Esophagus (tissue), 2 donors: ENCODE data around the gene HDAC8. TPM values are rescaled to one million over a fixed set of nuclear protein-coding genes. Genes with fewer than 3 reads are reported as not detected.
"Not testable (repeated sequence)": the region's sequence is repeated elsewhere in the genome, so short reads cannot be mapped to it uniquely, and the experiment has no call there.

Experiments
- H3K27ac ChIP-seq, 2 donors: one replicate each; pipeline ENCODE4 v1.5.1; 2013; ENCODE audit warnings: low read depth in 2 of 2, mild to moderate bottlenecking in 2 of 2, inconsistent platforms in 1 of 2, low read length in 1 of 2, moderate library complexity in 1 of 2
- H3K27me3 ChIP-seq, 2 donors: one replicate each; pipeline ENCODE4 v1.6.1; 2013; ENCODE audit warnings: low read length in 2 of 2, control low read depth in 1 of 2, mild to moderate bottlenecking in 1 of 2; ENCODE audit not compliant: insufficient read depth in 2 of 2, control insufficient read depth in 1 of 2
- H3K36me3 ChIP-seq, 2 donors: one replicate each; pipeline ENCODE4 v1.6.1; 2013; ENCODE audit warnings: low read length in 1 of 2; ENCODE audit not compliant: control insufficient read depth in 2 of 2, insufficient read depth in 2 of 2
- H3K4me1 ChIP-seq, 2 donors: one replicate each; pipeline ENCODE4 v1.6.1; 2013; ENCODE audit warnings: low read length in 1 of 2; ENCODE audit not compliant: control insufficient read depth in 2 of 2, insufficient read depth in 2 of 2
- H3K4me3 ChIP-seq, 2 donors: one replicate each; pipeline ENCODE4 v1.5.1; 2013; ENCODE audit warnings: low read length in 2 of 2, mild to moderate bottlenecking in 2 of 2, low read depth in 1 of 2, moderate library complexity in 1 of 2
- H3K9me3 ChIP-seq, 2 donors: one replicate each; pipeline ENCODE4 v1.6.1; 2013; ENCODE audit warnings: mild to moderate bottlenecking in 2 of 2, low read depth in 1 of 2, low read length in 1 of 2, moderate library complexity in 1 of 2; ENCODE audit not compliant: control insufficient read depth in 2 of 2, insufficient read depth in 1 of 2
- WGBS, 2 donors: extraction: QIAGEN DNeasy Blood & Tissue Kit; methylation state at CpG; one replicate each; pipeline ENCODE4 v1.1.7; 2013; 5-methylcytosine and 5-hydroxymethylcytosine counted together
- polyA plus RNA-seq, 2 donors: library from polyadenylated mRNA; stranded (reverse); fragments of 200-250 nt; gene quantifications; one replicate each; pipeline ENCODE4 v1.2.3, GENCODE V29; 2013
- donor health status: healthy with polysubstance abuse.
- donor health status: Bipolar disorder and iron deficiency.

The HDAC8 gene
- polyA plus RNA-seq = 10 to 100 TPM; 13.9 to 31.1 TPM

DNA sequence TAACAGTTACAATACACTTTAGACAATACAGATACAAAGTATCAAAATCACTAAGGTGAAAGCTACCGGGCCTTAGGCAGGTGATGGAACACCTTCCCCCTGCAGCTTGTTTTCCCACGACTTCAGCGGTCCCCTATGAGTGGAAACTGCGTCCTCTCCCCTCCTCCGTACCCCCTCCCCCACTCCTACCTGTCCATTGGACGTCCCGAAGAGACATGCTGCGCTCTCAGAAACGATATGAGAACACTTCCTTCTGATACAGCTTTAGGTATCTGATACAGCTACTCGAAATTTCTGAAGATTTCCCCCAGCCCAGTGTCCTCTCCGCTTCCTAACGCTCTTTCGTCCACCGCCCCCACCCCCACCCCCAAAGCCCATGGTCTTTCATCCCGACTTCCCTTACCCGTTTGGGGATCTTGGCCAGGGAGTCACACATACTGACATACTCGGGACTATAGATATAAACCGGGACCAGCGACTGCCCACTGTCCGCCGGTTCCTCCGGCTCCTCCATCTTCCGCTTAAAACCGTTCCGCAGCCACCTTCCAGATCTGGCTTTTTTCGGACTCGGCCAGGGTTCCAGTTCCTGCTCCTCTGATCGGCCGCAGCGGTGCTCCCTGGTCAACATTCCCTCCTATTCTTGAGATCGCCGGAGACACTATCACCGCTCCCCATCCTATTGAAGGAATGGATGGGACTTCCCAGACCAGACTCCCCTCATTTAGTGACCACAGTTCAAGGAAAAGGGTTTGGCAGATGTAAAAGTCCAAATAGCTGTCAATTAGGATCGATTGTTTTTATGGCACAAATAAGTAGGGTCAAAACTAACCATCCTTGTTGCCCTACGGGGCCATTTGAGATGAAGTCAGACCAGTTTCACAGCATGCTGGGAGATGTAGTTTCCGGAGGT is at the start of gene HDAC8:
Gene HDAC8 (minus strand): TSS at position 596 of the 910 bp plus-strand sequence. CDS start 82 bp downstream, at position 514.
- peak within 1 kb of the TSS; percentile 66 to 69 for H3K4me3 ChIP-seq
- no peaks in the 10 kb centered on the region for H3K9me3 ChIP-seq
- WGBS, 2 donors = 0 to 26% methylated on average over 36 of the region's 36 CpGs
- H3K27me3 ChIP-seq = no peaks in the 10 kb centered on the region
- no peaks in the 10 kb centered on the region for H3K4me1 ChIP-seq
- H3K27ac ChIP-seq = peak within 1 kb of the TSS; percentile 15 to 52
- H3K36me3 ChIP-seq = peaks cover 0 to 4% of the 10 kb centered on the region in 2 donors

DNA sequence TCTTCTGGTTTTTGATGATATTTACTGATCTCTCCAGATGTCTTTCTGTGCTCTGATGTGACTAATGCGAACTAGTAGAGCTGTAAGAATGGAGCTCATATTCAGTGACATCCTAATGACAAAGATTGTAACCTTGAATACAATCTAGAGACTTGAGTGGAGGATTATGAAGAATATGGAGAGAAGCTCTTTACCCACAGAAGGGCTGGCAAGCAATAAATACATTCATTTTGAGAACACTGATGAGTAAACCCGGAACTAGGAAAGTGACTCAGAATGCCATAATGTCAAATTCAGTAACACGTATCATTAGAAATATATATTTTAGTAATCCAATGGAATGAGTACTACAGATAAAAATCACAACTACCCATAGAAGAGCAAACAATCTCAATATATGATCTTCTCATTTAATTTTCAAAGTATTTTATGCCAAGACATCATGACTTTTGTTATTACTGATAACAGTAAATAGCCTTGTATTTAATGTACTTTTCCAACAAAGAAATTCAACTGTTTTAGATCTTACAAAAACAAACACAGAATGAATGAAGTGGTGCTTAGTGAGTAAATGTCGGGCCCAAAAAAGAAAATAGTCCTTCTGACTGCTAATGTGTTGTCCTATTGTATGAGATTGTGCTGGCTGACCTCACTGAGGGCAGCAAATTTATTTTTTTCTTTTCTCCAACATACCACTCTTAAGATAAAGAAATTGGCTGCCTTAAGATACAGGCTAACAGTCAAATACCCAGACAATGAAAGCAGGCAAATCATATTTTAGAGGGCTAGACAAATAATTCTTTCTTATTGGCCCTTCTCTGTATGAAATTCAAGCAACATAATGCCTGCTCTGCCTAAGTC is 49.2 kb upstream of the HDAC8 start:
- no peaks in the 10 kb centered on the region for H3K4me1 ChIP-seq
- H3K27ac ChIP-seq = no peak overlapping the region

GRCh38 chrX:72621163-72621562 is 48.5 kb upstream of the HDAC8 start:
- peak overlapping the region in 1 of 2 donors; percentile 64 for H3K27ac ChIP-seq

More for the DNA sequence above, 49.2 kb upstream of the HDAC8 start:
- no peaks in the 10 kb centered on the region for H3K9me3 ChIP-seq
- H3K36me3 ChIP-seq = no peaks in the 10 kb centered on the region
- WGBS, 2 donors = 49 to 58% methylated on average over 4 of the region's 4 CpGs
- no peaks in the 10 kb centered on the region for H3K27me3 ChIP-seq
- H3K4me3 ChIP-seq = no peak overlapping the region

GRCh38 chrX:72620550-72621145 is 48.0 kb upstream of the HDAC8 start:
- Histone ChIP-seq H3K27me3 (no peaks in the 10 kb centered on the region), H3K4me1 (no peaks in the 10 kb centered on the region), H3K36me3 (no peaks in the 10 kb centered on the region), H3K27ac (peak overlapping the region; percentile 6 to 64), H3K9me3 (no peaks in the 10 kb centered on the region), H3K4me3 (no peak overlapping the region)
- WGBS, 2 donors = 38 to 44% methylated on average over 9 of the region's 9 CpGs

More at GRCh38 chrX:72621163-72621562, 48.5 kb upstream of the HDAC8 start:
- Histone ChIP-seq H3K4me3 (no peak overlapping the region), H3K4me1 (no peaks in the 10 kb centered on the region), H3K36me3 (no peaks in the 10 kb centered on the region), H3K27me3 (no peaks in the 10 kb centered on the region), H3K9me3 (no peaks in the 10 kb centered on the region)
- 31 to 50% methylated on average over 1 of the region's 1 CpG for WGBS, 2 donors

GRCh38 chrX:72609313-72609712 is 36.7 kb upstream of the HDAC8 start:
- H3K4me1 ChIP-seq = no peaks in the 10 kb centered on the region

DNA sequence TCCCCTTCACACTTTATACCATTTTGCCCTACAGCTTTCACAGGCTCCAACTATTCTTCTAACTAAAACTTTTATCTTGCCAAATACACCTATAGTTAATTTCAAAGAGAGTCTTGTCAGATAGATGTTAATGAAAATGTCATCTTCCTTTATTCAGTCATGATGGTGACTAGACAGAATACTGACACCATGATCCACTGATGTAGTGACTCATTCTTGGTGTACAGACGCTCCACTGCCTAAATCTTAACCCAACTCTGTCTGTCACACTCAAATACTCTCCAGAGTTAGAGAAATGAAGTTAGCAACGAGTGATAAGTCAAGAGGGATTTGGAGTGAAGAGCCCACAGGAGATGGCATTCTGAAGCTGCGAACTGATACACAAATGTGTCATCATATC is 32.1 kb upstream of the HDAC8 start:
- 67 to 80% methylated on average over 3 of the region's 3 CpGs for WGBS, 2 donors
- no peaks in the 10 kb centered on the region for H3K4me1 ChIP-seq
- no peak overlapping the region for H3K27ac ChIP-seq
- no peaks in the 10 kb centered on the region for H3K9me3 ChIP-seq
- H3K36me3 ChIP-seq = no peaks in the 10 kb centered on the region
- no peak overlapping the region for H3K4me3 ChIP-seq
- no peaks in the 10 kb centered on the region for H3K27me3 ChIP-seq

More at GRCh38 chrX:72609313-72609712, 36.7 kb upstream of the HDAC8 start:
- Histone ChIP-seq H3K4me3 (no peak overlapping the region), H3K36me3 (no peaks in the 10 kb centered on the region), H3K9me3 (no peaks in the 10 kb centered on the region), H3K27me3 (no peaks in the 10 kb centered on the region), H3K27ac (no peak overlapping the region)
- 63 to 70% methylated on average over 2 of the region's 2 CpGs for WGBS, 2 donors

DNA sequence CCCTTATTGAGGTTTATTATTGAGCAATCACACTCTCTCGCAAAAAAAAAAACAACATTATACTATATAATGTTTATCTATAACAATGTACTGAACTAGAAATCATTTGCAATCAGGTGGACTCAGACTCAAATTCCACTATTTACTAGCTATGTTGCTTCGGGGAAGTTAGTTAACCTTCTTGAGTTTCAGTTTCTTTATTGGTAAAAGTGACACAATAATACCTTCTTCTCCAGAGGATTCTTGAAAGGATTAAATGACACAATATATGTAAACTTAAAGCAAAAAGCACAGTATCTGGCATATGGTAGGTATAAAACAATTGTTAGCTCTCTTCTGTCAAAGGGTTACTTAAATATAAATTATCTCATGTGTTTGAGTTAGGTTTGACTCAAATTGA is 31.5 kb upstream of the HDAC8 start:
- Histone ChIP-seq H3K27ac (no peak overlapping the region), H3K27me3 (no peaks in the 10 kb centered on the region), H3K9me3 (no peaks in the 10 kb centered on the region), H3K4me3 (no peak overlapping the region), H3K36me3 (no peaks in the 10 kb centered on the region), H3K4me1 (no peaks in the 10 kb centered on the region)
- 78 to 82% methylated on average over 2 of the region's 2 CpGs for WGBS, 2 donors

DNA sequence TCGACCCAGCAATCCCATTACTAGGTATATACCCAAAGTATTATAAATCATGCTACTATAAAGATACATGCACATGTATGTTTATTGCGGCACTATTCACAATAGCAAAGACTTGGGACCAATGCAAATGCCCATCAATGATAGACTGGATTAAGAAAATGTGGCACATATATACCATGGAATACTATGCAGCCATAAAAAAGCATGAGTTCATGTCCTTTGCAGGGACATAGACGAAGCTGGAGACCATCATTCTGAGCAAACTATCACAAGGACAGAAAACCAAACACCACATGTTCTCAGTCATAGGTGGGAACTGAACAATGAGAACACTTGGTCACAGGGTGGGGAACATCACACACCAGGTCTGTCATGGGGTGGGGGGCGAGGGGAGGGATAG is 18.4 kb upstream of the HDAC8 start:
- not testable (repeated sequence) for H3K4me3 ChIP-seq, H3K4me1 ChIP-seq, H3K9me3 ChIP-seq, H3K27me3 ChIP-seq, H3K36me3 ChIP-seq, H3K27ac ChIP-seq
- WGBS, 2 donors = 75 to 94% methylated on average over 4 of the region's 4 CpGs

- Histone ChIP-seq H3K4me3 (no peak overlapping the region), H3K9me3 (peaks cover 0 to 9% of the 10 kb centered on the region in 2 donors), H3K27ac (no peak overlapping the region), H3K36me3 (no peaks in the 10 kb centered on the region), H3K27me3 (no peaks in the 10 kb centered on the region), H3K4me1 (peaks cover 0 to 3% of the 10 kb centered on the region in 2 donors)
- WGBS, 2 donors = 89 to 96% methylated on average over 3 of the region's 3 CpGs
These were observed 11.5 kb upstream of the HDAC8 start for GRCh38 chrX:72584163-72584562.
